DOHH2 (cell line): ENCODE results near the gene ZNF737.
"Not testable (repeated sequence)": the region's sequence is repeated elsewhere in the genome, so short reads cannot be mapped to it uniquely, and the experiment has no call there.

ENCODE experiments used
- CTCF ChIP-seq: fragments of 200-600 bp; sonication (generic); IDR thresholded peaks from one replicate; pipeline ENCODE4 v1.5.1; 2014; ENCODE audit warnings: antibody characterized with exemption, mild to moderate bottlenecking, low read depth, low read length; ENCODE audit not compliant: poor library complexity, severe bottlenecking
- EZH2phosphoT487 ChIP-seq: fragments of 200-600 bp; sonication (generic); IDR thresholded peaks from 2 replicates; pipeline ENCODE4 v1.6.1; 2017; ENCODE audit warnings: borderline replicate concordance, mild to moderate bottlenecking, antibody characterized with exemption, low read length, moderate library complexity, mixed read lengths

- not testable (repeated sequence) for TF ChIP-seq CTCF, EZH2phosphoT487
Observed at GRCh38 chr19:20614971-20615370, 49.4 kb upstream of the ZNF737 start.
